Stimulated activated memory B cell treated with anti-CD40 and anti-IgM and Interleukin-4, amounts not matched to agents 10 μg/mL and 1 μg/mL and 100 μg/mL, for 72 hours (primary cell): Measurements from ENCODE around the gene POLD3.
A peak's percentile ranks its signal among the peaks of the same experiment; 100 is the strongest.
"Not testable (repeated sequence)": the region's sequence is repeated elsewhere in the genome, so short reads cannot be mapped to it uniquely, and the experiment has no call there.

Source experiments
- ATAC-seq: fragments of 150-1000 bp; cut with Tn5 transposase; 2 replicates; pipeline ENCODE4 v1.10.0; 2021
- H3K27ac Mint-ChIP-seq: one replicate; pipeline ENCODE4 v1.8.0; 2022; ENCODE audit warnings: mild to moderate bottlenecking, mixed read lengths
- H3K27me3 Mint-ChIP-seq: one replicate; pipeline ENCODE4 v1.8.0; 2022; ENCODE audit warnings: mixed read lengths
- H3K36me3 Mint-ChIP-seq: one replicate; pipeline ENCODE4 v1.8.0; 2022; ENCODE audit warnings: mixed read lengths
- H3K4me1 Mint-ChIP-seq: one replicate; pipeline ENCODE4 v1.8.0; 2022; ENCODE audit warnings: mixed read lengths
- H3K4me3 Mint-ChIP-seq: one replicate; pipeline ENCODE4 v1.8.0; 2022; ENCODE audit warnings: mild to moderate bottlenecking, moderate library complexity, mixed read lengths
- H3K9me3 Mint-ChIP-seq: one replicate; pipeline ENCODE4 v1.8.0; 2022; ENCODE audit warnings: mixed read lengths

The POLD3 gene

GRCh38 chr11:74641905-74642304 lies 49.5 kb downstream of the POLD3 start:
- Mint-ChIP-seq H3K4me1 (no peaks in the 10 kb centered on the region), H3K4me3 (no peak overlapping the region), H3K27me3 (no peaks in the 10 kb centered on the region), H3K9me3 (no peaks in the 10 kb centered on the region), H3K36me3 (peaks cover 69% of the 10 kb centered on the region), H3K27ac (no peak overlapping the region)
- no peak for ATAC-seq

DNA sequence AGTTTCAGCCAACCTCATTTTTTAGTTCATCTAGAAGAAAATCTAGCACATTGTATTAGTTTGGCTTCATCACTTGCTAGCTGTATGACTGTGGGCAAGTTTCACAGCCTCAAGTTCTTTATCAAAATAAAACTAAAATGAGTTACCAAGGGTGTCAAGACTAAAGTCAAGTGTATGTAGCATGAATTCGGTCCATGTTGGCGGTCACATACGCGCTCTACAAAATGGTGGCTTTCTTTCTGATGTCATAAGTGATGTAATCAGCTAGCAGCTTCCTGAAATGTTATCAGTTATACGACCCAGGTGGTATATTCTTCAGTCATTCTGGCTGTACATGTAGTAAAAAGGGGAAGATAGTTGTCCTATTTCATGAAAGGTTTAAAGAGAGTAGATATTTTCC lies 50.5 kb downstream of the POLD3 start:
- ATAC-seq = no peak
- no peaks in the 10 kb centered on the region for H3K4me1 Mint-ChIP-seq
- no peaks in the 10 kb centered on the region for H3K9me3 Mint-ChIP-seq
- H3K36me3 Mint-ChIP-seq = peaks cover 59% of the 10 kb centered on the region
- no peak overlapping the region for H3K4me3 Mint-ChIP-seq
- no peaks in the 10 kb centered on the region for H3K27me3 Mint-ChIP-seq
- H3K27ac Mint-ChIP-seq = no peak overlapping the region

DNA sequence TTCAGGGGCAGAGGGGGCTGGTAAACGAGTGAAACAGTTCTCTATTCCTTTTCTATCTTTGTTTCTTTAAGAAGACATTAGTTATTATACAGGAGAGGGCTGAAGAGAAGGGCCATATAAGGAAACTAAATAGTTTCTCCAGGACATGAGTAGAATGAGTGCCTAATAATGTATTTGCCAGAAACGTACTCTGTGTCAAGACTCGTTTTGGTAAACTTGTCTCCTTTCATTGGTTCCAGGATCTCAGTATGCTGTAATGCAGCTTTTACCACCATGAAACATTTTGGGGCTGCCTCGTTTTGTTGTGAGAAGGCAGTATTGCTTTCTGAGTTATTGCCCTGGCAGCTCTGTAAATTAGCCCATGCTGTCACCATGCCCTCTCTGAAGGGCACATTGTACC lies 51.7 kb downstream of the POLD3 start:
- Mint-ChIP-seq H3K36me3 (peaks cover 57% of the 10 kb centered on the region), H3K9me3 (no peaks in the 10 kb centered on the region)

DNA sequence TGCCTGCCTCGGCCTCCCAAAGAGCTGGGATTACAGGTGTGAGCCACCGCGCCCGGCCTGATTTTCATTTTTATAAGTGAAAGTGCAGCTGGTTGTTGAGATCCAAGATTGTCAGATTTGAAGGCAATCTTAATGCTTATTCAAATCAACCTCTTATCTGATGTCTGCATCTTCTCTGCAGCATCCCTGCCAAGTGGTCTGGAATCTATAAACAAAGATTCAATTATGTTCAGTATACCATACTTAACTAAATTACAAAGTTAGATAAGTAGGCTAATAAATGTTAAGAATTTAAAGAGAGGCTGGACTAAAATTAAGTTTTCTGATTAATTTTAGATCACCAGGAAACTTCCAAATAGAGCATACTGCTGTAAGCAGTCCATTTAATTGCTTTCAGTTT lies 53.8 kb downstream of the POLD3 start:
- H3K36me3 Mint-ChIP-seq = peaks cover 57% of the 10 kb centered on the region
- no peaks in the 10 kb centered on the region for H3K27me3 Mint-ChIP-seq
- ATAC-seq = no peak
- no peak overlapping the region for H3K4me3 Mint-ChIP-seq
- H3K27ac Mint-ChIP-seq = no peak overlapping the region
- H3K4me1 Mint-ChIP-seq = no peaks in the 10 kb centered on the region
- no peaks in the 10 kb centered on the region for H3K9me3 Mint-ChIP-seq

More for the DNA sequence above, 51.7 kb downstream of the POLD3 start:
- ATAC-seq = no peak
- no peaks in the 10 kb centered on the region for H3K4me1 Mint-ChIP-seq
- no peak overlapping the region for H3K4me3 Mint-ChIP-seq
- H3K27me3 Mint-ChIP-seq = no peaks in the 10 kb centered on the region
- no peak overlapping the region for H3K27ac Mint-ChIP-seq

DNA sequence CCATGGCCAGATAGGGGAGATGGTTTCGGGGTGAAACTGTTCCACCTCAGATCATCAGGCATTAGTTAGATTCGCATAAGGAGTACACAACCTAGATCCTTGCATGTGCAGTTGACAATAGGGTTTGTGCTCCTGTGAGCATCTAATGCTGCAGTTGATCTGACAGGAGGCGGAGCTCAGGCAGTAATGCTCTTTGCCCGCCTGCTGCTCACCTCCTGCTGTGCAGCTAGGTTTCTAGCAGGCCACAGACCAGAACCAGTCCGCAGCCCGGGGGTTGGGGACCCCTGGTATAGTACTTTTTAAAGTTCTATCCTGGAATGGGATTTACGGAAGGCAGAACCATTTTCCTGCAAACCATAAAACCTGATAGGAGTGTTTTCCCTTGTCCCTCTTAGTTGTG lies 54.6 kb downstream of the POLD3 start:
- Mint-ChIP-seq H3K36me3 (peaks cover 55% of the 10 kb centered on the region), H3K4me3 (no peak overlapping the region), H3K27me3 (no peaks in the 10 kb centered on the region), H3K27ac (no peak overlapping the region), H3K9me3 (no peaks in the 10 kb centered on the region), H3K4me1 (no peaks in the 10 kb centered on the region)
- no peak for ATAC-seq

GRCh38 chr11:74647404-74647803 lies 55.0 kb downstream of the POLD3 start:
- H3K36me3 Mint-ChIP-seq = peaks cover 54% of the 10 kb centered on the region
- no peaks in the 10 kb centered on the region for H3K27me3 Mint-ChIP-seq
- no peak overlapping the region for H3K4me3 Mint-ChIP-seq
- ATAC-seq = no peak
- no peak overlapping the region for H3K27ac Mint-ChIP-seq
- no peaks in the 10 kb centered on the region for H3K4me1 Mint-ChIP-seq
- H3K9me3 Mint-ChIP-seq = no peaks in the 10 kb centered on the region

DNA sequence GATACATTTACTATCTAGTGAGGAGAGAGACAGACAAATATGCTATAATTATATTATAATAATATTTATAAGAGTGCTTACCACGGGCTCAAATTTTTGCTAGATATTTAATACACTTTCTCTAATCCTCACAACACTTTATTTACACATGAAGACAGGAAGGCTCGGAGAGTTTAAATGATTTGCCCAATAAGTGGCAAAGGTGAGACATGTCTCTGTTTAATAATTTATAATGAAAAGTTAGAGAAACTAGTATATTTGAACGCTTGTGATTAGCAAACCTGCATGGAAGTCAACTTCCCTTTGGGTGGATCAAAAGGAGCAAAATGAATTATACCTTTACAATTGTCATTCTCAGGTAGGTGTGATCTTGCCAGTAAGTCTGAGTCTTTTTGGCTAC lies 55.4 kb downstream of the POLD3 start:
- Mint-ChIP-seq H3K9me3 (no peaks in the 10 kb centered on the region), H3K4me1 (no peaks in the 10 kb centered on the region), H3K36me3 (peaks cover 53% of the 10 kb centered on the region), H3K27me3 (no peaks in the 10 kb centered on the region), H3K27ac (no peak overlapping the region), H3K4me3 (no peak overlapping the region)
- no peak for ATAC-seq

GRCh38 chr11:74648894-74649293 lies 56.5 kb downstream of the POLD3 start:
- Mint-ChIP-seq H3K27me3 (no peaks in the 10 kb centered on the region), H3K36me3 (peaks cover 55% of the 10 kb centered on the region), H3K4me3 (no peak overlapping the region), H3K4me1 (no peaks in the 10 kb centered on the region), H3K27ac (no peak overlapping the region), H3K9me3 (no peaks in the 10 kb centered on the region)
- ATAC-seq = no peak

DNA sequence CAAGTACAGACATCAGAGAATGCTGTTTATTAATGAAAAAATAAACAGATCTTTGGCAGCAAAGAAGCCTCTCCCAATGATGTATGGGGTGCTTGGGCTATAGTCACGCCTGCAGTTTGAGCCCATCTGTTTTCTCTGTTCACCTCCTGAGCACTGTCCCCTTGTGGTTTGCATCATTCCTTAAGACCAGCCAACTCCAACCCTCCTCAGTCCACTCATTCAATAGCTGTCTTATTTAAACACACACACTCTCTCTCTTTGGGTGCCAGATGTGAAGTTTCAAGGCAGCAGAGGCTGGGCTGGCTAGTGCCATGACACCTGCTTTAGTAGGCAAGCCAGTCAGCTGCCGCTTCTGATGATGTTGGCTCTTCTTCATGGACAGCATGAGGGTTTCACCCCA lies 58.1 kb downstream of the POLD3 start:
- Mint-ChIP-seq H3K27me3 (no peaks in the 10 kb centered on the region), H3K4me3 (no peak overlapping the region), H3K4me1 (no peaks in the 10 kb centered on the region), H3K9me3 (no peaks in the 10 kb centered on the region), H3K36me3 (peaks cover 60% of the 10 kb centered on the region), H3K27ac (no peak overlapping the region)
- no peak for ATAC-seq

- H3K9me3 Mint-ChIP-seq = peaks cover 18% of the 10 kb centered on the region
Observed at GRCh38 chr11:74654976-74655375, 62.6 kb downstream of the POLD3 start.

DNA sequence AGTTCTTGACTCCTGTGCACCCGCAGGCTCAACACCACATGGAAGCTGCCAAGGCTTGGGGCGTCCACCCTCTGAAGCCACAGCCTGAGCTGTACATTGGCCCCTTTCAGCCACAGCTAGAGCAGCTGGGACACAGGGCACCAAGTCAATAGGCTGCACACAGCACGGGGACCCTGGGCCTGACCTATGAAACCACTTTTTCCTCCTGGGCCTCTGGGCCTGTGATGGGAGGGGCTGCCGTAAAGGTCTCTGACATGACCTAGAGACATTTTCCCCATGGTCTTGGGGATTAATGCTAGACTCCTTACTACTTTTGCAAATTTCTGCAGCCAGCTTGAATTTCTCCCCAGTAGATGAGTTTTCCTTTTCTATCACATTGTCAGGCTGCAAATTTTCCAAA lies 66.7 kb downstream of the POLD3 start:
- ATAC-seq, H3K27ac Mint-ChIP-seq, H3K4me3 Mint-ChIP-seq, H3K4me1 Mint-ChIP-seq, H3K27me3 Mint-ChIP-seq: not testable (repeated sequence)
- Mint-ChIP-seq H3K9me3 (peaks cover 28% of the 10 kb centered on the region), H3K36me3 (peaks cover 76% of the 10 kb centered on the region)

More at GRCh38 chr11:74654976-74655375, 62.6 kb downstream of the POLD3 start:
- H3K27ac Mint-ChIP-seq = no peak overlapping the region
- H3K4me1 Mint-ChIP-seq = no peaks in the 10 kb centered on the region
- peaks cover 80% of the 10 kb centered on the region for H3K36me3 Mint-ChIP-seq
- no peak for ATAC-seq
- H3K27me3 Mint-ChIP-seq = no peaks in the 10 kb centered on the region
- no peak overlapping the region for H3K4me3 Mint-ChIP-seq

GRCh38 chr11:74662487-74663103 lies 70.2 kb downstream of the POLD3 start:
- peaks cover 56% of the 10 kb centered on the region for H3K36me3 Mint-ChIP-seq

DNA sequence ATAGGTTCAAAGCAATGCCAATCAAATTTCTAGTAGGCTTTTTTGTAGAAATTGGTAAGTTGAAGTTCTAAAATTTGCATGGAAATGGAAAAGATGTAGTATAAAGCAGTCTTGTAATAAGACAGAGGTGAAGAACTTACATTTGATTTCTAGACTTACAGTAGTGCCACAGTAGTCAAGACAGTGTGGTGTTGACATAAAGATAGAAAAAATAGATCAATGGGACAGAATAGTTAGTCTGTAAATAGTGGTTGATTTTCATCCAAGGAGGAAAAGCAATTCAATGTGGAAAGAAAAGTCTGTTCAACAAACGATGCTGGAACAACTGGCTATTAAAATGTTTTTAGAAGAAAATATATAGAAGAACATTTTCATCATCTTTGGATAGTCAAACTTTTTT lies 70.9 kb downstream of the POLD3 start:
- Mint-ChIP-seq H3K27ac (no peak overlapping the region), H3K4me1 (no peaks in the 10 kb centered on the region), H3K4me3 (no peak overlapping the region), H3K27me3 (no peaks in the 10 kb centered on the region), H3K36me3 (peaks cover 49% of the 10 kb centered on the region), H3K9me3 (peaks cover 19% of the 10 kb centered on the region)
- ATAC-seq = no peak

More at GRCh38 chr11:74662487-74663103, 70.2 kb downstream of the POLD3 start:
- Mint-ChIP-seq H3K4me1 (no peaks in the 10 kb centered on the region), H3K9me3 (peaks cover 24% of the 10 kb centered on the region), H3K27me3 (no peaks in the 10 kb centered on the region), H3K27ac (no peak overlapping the region), H3K4me3 (no peak overlapping the region)
- ATAC-seq = no peak

DNA sequence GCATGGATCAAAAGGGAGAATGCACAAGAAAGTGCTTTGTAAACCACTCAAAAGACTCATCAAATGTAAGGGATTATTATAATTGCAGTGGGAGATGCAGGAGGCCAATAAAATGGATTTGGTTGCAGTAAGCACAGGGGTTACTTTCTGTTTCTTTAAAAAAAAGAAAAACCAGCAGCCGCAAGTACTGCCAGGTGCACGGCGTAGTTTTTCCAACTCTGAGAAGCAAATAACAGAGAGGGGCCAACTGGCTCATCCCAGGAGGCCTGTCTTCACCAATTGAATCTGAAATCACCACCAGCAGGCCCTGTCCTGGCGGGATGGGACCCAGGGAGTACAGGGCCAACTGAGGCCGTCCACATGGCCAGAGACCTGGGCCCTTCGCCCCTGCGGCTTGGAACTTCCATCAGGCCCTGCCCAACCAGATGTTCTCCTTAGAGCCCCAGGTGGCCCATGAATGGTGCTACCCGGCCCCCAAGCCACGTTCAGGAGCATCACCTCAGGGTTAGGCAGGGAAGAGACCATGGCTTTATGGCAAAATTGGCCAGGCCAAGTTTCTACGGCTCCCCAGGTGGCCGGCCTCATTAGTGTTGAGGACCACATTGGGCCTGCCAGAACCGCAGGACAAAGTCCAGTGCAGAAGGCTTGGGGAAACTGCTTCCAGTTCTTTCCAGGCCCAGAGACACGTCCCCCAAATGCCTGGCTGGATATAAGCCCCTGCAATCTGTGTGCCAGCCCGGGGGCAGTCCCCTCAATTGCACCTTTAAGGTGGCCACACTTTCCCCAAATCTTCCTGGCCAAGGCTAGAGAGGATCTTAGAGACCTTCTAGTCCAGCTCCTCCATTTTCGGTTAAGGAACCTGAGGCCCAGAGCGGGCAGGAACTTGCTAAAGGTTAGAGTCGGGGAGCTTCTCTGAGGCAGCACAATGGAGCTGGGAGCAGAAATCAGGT lies 77.1 kb downstream of the POLD3 start:
- Mint-ChIP-seq H3K36me3 (no peaks in the 10 kb centered on the region), H3K27ac (no peak overlapping the region)

GRCh38 chr11:74670171-74670570 lies 77.8 kb downstream of the POLD3 start:
- ATAC-seq = peak; percentile 6
- Mint-ChIP-seq H3K9me3 (no peaks in the 10 kb centered on the region), H3K4me1 (no peaks in the 10 kb centered on the region), H3K27ac (no peak overlapping the region), H3K4me3 (no peak overlapping the region), H3K27me3 (no peaks in the 10 kb centered on the region), H3K36me3 (no peaks in the 10 kb centered on the region)

More for the DNA sequence above, 77.1 kb downstream of the POLD3 start:
- Mint-ChIP-seq H3K4me1 (no peaks in the 10 kb centered on the region), H3K9me3 (no peaks in the 10 kb centered on the region), H3K27me3 (no peaks in the 10 kb centered on the region), H3K4me3 (no peak overlapping the region)
- ATAC-seq = no peak
